Bone marrow (tissue), 2 donors: ENCODE results near the gene TAS2R60.
A peak's percentile ranks its signal among the peaks of the same experiment; 100 is the strongest.
"Not testable (repeated sequence)": the region's sequence is repeated elsewhere in the genome, so short reads cannot be mapped to it uniquely, and the experiment has no call there.

ENCODE experiments used
- DNase-seq, 2 donors: peaks; one replicate each; lab custom pipeline; 2025; lab: John Stamatoyannopoulos, UW

TAS2R60 gene

DNA sequence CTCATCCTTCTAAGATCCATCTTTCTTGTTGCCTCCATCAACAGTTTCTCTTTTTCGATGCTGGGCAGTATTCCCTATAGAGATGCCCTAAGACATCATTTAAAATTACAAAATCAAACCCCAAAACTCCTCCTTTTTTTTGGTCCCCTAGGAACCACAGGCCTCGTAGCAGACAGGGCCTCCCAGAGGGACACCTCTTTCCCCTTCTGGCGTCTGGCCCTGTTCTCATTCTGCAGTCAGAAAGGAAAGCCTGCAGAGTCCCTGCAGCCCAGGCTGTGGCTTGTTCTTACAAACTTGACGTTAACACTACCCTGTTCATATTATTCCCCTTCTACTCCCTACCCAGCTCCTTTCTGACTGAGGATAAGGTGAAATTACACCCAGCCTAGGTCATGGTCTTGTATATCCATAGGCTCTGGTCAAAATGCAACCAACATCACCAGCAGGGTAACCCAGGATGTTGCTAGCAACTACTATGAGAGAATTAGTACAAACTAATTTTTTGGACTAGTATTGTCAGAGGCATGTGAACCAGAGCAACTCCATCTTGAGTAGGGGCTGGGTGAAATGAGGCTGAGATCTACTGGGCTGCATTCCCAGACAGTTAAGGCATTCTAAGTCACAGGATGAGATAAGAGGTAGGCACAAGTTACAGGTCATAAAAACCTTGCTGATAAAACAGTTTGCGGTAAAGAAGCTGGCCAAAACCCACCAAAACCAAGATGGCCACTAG, 31.1 kb upstream of the TAS2R60 start:
- no peak for DNase-seq

DNA sequence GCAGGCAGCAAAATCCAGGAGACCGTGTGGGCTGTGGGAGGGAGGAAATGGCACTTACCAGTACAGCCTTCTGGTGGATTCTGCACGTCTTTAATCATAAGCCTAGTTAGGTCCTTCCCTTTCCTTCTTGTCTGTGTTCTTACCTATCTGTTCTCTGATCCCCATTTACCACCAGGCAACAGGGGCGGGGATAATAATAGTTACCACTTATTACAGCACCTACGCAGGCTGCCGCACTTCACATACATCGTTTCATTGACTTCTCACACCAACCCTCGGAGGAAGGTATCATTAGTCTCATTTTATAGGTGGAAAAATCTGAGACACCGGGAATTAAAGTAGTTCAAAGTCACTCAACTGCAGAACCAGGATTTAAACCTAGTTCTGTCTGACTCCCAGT, 30.1 kb upstream of the TAS2R60 start:
- DNase-seq = no peak

DNA sequence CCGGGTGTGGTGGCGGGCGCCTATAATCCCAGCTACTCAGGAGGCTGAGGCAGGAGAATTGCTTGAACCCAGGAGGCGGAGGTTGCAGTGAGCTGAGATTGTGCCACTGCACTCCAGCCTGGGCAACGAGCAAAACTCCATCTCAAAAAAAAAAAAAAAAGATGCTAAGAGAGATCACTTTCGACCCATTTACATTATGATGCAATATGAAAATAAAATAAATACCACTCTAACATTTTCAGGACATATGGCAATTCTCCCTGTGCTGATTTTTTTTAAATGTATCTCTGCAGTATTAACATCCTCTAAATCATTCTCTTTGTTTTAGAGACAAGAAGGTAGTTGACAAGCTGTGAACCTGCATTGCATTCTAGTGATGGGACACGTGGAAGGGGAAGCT, 28.0 kb upstream of the TAS2R60 start:
- not testable (repeated sequence) for DNase-seq

DNA sequence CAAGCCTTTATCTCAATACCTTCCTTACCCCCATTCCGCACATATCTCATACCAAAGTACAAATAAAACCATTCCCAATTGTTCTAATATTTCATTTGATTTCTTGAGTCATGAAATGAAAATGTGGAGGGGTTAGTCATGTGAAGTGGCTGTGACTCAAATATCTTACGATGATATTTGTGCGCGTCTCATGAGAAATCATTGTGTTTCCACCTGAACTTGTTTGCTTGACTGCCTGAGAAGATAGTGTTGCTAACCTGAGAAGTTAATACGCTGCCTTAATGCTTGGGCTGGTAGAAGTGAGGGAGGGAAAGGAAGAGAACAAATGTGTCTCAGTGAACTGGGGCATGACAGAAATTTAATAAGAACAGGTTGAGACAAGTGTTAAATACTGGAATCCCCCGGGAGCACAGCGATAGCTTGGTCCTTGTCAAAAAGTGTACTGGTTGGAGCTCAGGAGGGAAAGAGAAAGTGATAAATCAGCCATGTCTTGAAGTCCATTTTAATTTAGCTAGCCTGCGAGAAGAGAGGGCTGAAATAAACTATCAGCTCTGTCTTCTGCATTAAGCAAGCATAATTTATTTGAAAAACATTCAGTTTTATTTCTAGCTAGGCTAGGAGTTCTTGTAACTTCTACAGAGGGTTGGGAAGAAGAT, 27.4 kb upstream of the TAS2R60 start:
- DNase-seq = no peak

DNA sequence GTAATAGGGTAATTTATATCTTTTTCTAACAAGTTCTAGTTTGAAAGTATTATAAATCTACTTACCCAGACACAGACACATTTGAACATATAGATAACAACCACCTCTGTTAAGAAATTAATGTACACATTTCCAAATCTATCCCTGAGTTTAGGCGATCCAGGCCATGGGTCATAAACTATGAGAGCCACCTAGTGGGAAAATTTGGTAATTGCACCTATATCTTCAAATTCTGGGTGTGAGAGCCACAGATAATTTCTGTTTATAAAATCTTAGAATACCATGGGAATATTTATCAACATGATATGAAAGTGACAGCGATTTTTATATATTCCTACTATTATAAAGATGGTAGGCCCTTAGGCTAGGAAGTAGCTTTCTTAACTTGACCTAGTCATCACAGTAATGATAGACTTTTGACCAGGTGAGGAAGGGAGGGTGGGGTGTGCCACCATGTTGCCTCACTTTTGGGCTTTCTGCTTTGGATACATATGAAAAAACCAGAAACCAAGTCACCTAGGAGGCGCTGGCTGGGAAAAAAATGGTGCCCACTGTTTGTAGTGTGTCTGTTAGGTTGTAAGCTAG, 26.6 kb upstream of the TAS2R60 start:
- peak in 1 of 2 donors; percentile 43 for DNase-seq

DNA sequence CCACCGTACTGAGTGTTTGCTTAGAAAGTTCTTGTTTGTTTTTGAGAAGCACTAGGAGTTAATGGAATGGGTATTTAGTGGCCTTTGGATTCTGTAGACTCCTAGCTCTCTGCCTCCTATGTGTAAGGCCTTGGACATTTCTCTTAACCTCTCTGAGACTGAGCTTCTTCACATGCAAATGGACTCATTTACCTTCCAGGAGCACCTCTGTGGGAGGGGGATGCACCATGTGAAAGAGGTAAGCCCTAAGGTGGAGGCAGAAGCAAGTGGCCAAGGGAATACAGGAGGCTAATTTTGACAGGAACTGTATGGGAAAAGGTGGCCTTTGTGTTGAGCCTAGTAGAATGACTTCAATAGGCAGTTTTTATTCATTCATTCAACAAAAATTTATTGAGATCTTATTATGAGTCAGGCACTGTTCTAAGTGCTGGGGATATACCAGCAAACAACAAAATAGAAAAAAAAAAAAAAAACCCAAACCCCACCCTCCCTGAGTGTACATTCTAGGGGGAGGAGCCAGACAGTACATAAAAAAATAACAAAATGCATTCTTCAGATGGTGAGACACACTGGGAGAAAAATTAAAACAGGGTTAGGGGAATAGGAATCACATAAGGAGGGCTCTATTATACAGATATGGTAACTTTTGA, 25.4 kb upstream of the TAS2R60 start:
- DNase-seq = no peak

DNA sequence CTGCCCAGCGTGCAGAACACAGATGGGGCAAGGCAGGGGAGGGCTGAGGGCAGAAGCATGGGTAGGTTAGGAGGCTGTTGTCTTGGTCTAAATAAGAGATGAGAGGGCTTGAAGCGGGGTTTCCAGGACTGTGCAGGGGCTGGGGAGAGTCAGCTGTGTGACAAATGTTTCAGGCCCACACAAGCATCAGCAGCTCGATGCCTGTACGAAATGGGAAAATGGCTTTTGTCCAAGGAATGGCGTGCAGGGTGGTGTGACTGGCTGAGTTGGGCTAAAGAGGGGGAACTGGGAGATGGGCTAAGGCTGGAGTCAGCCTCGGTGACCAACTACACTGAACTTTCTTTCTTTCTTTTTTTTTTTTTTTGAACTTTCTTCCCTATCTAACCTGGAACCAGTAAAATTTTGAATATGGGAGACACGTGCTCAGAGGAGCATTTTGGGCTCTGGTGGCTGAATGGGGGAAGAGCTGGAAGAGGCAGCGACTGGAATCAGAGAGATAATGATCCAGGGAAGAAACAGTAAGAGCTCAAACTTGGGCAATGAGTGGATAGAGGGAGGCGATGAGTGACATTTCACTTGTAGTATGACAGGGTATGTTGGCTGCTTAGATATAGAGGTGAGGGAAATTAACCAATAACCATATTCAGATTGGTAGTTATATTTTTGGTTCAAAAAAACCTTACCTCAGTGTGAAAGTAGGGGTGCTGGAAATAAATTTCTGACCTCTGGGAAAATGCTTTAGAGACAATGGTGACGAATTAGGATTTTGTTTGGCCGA, 24.4 kb upstream of the TAS2R60 start:
- DNase-seq = no peak

DNA sequence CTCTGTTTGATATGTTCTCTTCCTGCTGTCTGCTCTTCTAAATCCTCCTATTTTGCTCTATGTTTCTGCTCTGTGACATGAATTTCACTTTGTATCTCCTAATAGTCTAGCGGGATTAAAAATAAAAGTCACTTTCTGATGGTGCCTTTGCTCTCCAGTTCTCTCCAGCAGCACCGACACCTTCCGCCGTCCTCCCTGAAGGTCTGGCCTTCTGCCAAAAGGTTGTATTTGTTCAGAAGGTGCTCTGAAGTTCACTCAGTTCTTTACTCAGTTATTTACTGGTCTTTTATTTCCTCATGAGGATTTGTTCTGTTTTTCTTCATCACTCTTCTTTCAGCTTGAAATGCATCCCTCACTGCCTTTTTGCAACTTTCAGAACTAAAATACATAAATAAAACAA, 23.4 kb upstream of the TAS2R60 start:
- no peak for DNase-seq

DNA sequence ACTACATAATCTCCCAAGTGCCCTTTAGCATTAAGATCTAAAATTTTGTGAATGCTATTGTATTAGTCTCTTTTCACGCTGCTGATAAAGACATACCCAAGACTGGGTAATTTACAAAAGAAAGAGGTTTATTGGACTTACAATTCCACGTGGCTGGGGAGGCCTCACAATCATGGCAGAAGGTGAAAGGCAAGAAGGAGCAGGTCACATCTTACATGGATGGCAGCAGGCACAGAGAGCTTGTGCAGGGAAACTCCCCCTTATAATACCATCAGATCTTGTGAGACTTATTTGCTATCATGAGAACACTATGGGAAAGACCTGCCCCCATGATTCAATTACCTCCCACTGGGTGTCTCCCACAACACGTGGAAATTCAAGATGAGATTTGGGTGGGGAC, 22.6 kb upstream of the TAS2R60 start:
- DNase-seq = not testable (repeated sequence)

DNA sequence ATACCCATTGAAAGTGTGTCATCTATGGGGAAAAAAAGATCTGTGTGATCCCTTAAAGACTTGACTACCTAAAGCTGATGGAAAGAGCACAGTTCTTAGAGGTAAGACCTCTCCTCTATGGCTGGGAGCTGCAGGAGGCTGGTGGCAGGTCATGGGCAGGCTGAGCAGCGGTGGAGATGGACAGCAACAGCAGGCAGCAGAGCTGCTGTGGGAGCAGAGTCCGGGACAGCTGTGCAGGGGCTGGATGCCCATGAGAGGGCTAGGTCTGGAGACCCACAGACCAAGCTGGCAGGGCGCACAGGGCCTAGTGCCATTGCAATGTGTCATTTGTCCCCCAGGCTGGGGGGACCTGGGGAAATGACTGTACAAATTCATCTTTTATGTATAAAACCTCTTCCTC, 21.2 kb upstream of the TAS2R60 start:
- no peak for DNase-seq

DNA sequence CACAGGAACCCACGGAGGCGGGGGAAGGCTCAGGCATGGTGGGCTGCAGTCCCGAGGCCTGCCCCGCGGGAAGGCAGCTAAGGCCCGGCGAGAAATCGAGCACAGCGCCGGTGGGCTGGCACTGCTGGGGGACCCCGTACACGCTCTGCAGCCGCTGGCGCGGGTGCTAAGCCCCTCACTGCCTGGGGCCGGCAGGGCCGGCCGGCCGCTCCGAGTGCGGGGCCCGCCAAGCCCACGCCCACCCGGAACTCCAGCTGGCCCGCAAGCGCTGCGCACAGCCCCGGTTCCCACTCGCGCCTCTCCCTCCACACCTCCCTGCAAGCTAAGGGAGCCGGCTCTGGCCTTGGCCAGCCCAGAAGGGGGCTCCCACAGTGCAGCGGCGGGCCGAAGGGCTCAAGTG, 18.8 kb upstream of the TAS2R60 start:
- DNase-seq = not testable (repeated sequence)

DNA sequence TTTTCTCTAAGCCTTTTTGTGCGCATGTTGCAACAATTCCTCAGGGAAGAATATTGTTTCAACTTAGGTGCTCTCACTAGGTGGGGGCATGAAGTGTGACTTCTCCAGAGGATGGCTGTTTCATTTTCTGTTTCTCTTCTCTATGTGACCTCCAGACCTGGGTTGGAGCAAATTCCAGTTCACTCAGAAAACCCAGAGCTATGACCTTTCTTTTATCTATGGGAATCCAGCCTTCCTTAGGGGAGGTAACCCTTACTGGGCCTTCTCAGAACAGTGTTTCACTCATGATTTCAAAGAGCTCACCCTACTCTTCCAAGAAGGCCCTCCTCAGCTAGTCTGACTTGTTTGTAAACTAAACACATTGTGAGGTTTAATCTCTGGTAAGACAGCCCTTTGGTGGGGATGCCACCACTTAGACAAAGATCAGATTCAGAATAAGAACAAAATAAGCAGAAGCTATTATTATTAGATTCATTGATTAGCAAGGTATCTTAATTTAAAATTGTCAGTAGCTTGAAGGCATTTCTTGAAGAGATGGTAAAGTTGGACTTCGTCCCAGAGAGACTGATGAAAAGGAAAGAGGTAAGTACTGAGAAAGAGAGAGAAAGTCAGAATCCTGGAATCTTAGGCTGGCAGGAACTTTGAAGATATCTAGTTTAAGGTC, 16.6 kb upstream of the TAS2R60 start:
- no peak for DNase-seq

DNA sequence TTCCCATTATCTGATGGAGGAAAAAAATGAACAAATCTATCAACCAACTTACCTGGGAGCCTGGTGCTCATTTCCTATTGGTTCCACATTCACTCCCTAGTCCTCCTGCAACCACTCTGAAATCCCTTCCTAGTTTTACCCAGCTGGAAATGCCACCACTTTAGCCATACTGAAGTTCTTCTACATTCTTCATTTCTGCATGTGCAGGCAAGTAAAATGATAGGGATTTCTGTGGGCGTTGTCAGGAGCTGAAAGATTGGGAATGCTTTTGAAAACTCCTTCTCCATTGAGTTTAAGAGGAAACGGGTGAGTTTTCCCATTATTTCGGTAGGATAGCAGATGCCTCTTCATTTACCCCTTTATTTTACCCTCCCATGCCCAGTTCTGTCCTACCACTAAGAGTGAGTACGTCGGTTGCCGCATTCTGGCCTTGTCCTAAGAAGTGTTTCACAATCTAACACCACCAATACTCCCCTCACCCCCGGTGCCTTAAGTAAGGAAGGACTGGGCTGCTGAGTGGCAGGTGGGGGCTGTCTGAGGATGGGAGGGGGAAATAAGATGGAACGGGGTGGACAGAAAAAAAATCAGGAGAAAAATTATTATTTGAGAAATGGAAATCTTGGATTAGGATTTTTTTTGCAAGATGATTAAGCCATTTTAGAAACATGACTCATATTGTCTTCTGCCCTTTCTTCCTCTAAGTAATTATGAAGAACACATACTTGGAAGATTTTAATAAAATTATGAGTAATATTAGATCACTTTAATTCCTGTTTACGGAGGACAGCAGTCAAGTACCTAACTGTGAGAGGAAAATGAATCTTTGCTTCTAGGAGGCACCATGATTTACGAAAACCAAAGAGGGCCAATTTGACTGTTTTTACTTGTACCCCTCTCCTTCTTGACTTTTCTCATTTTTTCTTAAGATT, 13.2 kb upstream of the TAS2R60 start:
- DNase-seq = peak in 1 of 2 donors; percentile 12

DNA sequence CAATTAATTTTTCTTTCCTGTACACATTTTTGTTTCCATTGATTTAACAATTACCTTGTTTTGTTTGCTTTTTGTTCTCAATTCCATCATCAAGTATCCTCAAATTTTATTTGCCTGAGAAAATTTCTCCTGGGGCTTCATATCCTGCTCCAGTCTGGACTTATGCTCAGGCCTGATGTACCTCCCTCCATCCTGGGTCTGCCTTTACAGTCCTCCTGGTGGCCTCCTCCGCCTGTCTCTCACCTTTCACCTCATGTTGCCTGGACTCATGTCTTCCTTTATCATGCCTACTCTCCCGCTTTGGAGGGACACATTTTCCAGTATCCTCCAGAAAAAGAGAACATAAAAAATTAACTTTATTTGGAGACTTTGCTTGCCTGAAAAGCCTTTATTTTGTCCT, 12.1 kb upstream of the TAS2R60 start:
- no peak for DNase-seq

DNA sequence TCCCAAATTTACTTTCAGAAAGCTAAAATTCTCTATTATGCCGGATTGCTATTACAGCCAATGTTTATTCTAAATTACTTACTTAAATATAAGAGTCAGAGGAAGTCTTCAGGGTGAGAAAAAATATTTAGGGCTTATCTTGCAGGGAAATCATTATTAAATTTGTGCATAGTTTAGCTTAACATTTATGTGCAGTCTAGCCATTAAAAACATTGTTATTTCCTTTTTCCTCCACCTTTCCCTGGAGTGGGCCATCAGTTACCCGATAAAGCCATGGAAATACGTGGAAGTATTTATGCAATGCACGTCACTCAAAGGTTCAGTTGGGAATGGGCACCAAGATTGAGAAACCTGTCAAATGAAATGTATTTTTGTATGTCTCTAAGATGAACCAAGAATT, 9.5 kb upstream of the TAS2R60 start:
- DNase-seq = no peak

DNA sequence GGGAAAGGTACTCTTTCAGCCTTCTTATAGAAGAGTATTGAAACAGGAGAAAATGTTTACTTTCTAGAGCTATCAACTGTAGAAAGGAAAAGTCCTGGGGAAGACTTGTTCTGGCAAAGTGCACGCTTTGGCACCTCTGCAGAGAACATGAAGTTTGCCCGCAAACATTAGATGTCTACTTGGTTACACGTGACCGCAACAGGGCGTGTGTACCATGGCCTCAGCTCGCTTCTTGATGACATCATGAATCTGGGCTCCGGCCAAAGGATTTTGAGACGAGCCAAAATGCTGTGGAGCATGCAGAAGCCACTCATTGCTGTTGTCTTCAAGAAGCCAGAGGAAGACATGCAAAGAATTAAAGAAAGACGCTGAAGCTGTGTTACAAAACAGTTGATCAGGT, 8.6 kb upstream of the TAS2R60 start:
- DNase-seq = no peak

DNA sequence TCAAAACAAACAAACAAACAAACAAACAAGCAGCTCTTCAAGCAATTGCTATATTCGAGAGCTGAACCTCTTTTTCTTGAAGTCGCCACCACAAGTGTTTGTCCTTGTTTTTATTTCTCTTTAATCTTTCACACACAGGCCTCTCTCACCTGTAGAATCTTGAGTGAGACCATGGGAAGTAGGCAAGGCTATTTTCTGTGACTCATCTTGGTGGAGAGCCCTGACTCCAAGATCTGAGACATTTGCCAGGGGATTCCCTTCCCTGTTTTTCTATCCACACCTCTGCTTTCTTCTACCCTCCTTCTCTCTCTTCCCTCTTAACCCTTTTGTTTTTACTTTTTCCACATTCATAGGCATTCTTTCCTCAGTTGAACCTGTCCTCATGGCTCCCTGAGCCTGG, 8.0 kb upstream of the TAS2R60 start:
- no peak for DNase-seq

DNA sequence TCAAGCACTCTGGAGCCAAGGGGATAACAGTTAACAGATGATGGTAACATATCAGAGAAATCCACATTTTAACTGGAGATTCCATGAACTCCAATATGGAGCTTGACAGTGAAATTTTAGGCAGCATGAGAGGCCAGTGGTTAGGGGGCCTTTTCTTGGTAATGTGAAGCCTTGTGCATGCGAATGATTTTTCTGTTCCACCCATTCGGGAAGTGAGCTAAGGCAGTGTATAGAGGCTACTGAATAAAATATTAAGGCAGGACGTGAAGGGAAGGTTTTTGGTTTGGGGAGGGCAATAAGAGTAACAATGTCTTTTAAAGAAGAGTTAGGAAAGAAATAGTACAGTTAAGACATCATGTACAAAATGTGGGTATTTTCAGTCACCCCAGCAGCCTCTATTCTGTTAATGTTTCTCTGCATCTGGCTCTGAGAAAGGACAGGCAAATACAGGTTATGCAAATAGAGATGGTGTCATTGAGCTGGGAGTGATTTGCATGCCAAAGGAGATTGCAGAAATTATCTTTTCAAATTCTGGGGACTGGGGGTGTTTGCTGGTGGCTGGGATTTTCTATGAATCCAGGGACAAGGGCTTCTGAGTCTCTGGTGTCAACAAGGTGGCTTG, 6.8 kb upstream of the TAS2R60 start:
- no peak for DNase-seq

DNA sequence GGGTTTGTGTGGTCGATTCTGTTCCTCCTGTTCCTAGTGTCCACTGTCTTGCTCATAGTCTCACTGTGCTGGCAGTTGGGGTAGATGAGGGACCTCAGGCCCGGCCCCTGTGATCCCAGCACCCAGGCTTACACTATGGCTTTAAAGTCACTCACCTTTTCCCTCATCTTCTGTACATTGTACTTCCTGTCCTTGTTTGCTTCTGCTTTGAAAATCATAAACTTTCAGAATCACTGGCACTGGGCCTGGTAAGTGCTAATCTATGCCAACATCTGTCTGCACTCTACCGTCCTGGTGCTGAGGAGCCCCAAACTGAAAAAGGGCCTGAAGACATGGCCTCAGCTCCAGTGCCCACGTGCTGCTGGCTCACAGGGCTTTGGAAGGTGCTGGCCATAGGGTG, 5.7 kb upstream of the TAS2R60 start:
- no peak for DNase-seq

DNA sequence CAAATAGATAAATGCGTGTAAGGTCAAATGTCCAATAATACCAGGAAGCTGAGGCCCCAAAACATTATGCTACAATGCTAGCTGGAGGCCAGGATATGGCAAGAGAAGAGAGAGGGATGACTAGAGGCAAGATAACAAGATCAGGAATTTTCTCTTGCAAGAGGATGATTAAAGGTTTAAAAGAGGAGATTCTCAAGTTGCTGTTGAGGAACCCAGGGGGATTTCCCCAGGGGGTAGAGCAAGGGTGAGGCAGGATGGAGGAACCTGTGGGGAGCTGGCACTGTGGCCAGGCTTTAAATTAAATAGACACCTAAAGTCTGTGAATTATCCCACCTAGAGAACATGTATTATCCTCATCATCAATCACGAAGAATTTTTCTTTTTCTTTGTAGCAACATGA, 3.4 kb upstream of the TAS2R60 start:
- DNase-seq = no peak
